DND-41 (cell line): Measurements from ENCODE around the gene FNDC7.

ENCODE experiments used
- EZH2 ChIP-seq: IDR thresholded peaks from 3 replicates; pipeline ENCODE4 v1.6.1; 2012; ENCODE audit warnings: borderline replicate concordance, low read depth, mild to moderate bottlenecking, moderate library complexity, low read length, inconsistent platforms; ENCODE audit not compliant: severe bottlenecking
- TF ChIP-seq, protein P1 (sequence below): IDR thresholded peaks from 2 replicates; pipeline ENCODE4 v1.5.1; 2012; ENCODE audit warnings: borderline replicate concordance, low read length, moderate library complexity, mild to moderate bottlenecking; ENCODE audit not compliant: poor library complexity, severe bottlenecking; ENCODE audit errors: extremely low read depth

DNA sequence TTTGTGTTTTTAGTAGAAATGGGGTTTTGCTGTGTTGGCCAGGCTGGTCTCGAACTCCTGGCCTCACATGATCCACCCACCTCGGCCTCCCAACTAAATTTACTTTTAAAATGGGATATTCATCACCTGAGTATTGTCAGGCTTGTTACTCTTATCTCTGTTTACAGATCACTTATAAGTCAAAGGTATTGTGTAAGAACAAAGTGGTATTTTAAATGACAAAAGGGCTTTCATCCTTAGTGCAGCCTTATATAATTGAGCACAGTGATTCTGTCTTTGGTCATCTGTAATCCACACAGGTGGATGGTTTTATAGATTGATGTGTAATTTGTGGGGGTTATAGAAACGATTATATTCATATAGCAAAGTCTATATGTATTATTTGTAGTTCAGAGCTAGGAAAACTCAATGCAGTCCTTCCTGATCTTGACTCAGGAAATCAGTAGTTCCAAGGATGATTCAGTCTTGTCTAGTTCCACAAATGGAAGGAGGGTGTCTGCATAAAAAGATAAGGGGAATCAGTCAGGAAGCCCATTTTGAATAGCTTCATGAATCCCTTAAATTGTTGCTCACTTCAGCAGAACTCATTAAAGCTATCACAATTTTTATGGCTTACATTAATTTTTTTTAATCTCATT, 68.3 kb downstream of the FNDC7 start:
- TF ChIP-seq, protein P1, sequence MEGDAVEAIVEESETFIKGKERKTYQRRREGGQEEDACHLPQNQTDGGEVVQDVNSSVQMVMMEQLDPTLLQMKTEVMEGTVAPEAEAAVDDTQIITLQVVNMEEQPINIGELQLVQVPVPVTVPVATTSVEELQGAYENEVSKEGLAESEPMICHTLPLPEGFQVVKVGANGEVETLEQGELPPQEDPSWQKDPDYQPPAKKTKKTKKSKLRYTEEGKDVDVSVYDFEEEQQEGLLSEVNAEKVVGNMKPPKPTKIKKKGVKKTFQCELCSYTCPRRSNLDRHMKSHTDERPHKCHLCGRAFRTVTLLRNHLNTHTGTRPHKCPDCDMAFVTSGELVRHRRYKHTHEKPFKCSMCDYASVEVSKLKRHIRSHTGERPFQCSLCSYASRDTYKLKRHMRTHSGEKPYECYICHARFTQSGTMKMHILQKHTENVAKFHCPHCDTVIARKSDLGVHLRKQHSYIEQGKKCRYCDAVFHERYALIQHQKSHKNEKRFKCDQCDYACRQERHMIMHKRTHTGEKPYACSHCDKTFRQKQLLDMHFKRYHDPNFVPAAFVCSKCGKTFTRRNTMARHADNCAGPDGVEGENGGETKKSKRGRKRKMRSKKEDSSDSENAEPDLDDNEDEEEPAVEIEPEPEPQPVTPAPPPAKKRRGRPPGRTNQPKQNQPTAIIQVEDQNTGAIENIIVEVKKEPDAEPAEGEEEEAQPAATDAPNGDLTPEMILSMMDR = no peak
- TF ChIP-seq EZH2 = no peak
